NCI-H226 (cell line): ENCODE data around the gene PCCA.
"Not testable (repeated sequence)": the region's sequence is repeated elsewhere in the genome, so short reads cannot be mapped to it uniquely, and the experiment has no call there.

Experiments used
- DNase-seq: peaks from one replicate; pipeline ENCODE4 v3.0.0-alpha.2; 2015

Gene PCCA

DNA sequence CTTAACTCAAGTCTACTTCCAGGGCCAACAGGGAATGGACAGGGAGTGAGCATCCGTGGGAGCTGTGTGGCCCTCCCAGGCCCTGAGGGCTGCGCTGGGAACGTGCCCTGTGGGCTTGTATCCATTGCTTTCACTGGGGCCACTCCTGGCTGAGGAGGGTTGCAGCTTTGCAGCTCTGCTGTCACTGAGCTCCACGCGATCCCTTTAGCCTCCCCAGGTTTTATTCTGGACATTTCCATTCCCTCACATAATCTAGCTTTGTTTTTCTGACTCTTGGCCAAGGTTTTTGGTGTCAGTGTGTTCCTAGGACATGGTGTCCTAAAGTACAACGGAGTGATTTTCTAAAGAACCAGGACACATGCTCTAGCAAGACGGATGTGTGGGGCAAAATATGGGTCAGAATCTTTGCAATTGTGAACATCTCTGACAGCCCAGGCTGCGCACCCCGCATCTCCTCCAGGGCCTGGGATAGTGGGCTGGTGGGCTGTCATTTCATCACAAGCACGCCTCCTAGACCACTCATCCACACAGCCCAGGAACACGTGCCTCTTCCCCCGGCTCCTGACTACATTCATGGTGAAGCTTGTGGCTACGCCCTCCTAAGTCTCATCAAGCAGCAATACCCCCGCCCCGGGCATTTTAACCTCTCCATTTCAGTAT is 471.7 kb downstream of the PCCA start:
- no peak for DNase-seq

DNA sequence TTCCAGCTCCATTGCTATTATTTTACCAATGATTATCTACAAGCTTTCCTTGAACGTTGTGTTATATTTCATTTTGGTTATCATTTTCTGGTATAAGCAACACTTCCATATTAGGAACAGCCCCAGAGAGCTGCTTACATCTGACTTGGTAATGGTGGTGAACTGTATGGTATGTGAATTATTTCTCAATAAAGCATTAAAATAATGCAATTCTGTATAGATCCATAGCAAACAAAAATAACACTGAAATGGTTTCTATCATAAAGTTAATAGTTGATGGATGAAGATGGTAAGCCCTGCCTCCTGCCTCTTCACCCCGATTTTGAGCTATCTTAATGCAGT is 472.2 kb downstream of the PCCA start:
- DNase-seq: no peak

DNA sequence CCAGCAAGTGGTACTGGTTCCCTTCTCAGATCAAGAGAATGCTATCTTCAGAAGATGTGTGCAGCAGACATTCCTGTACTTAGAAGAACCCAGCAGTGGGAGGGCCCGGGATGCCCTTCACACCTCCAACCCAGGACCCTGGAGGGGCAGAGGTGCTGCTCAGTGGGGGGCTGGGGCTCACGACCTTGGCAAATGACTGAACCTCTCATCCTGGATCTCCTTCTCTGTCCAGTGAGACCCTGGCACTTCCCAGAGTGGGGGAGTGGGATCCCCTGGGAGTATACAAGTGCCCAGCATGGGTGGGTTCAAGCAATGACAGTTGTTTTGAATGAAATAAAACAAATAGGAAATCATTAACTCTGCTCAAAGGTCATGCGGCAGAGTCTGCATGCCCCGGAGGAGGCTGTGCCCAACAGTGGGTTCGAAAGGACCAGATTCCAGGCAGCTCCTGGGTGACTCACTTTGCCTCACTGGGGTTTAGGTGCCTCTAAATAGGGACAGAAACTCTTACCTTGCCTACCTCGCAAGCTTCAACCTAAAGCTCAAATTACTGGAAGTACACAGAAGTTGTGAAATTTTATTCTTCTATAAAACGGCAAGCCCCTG is 472.8 kb downstream of the PCCA start:
- no peak for DNase-seq

- DNase-seq: no peak
Measured at GRCh38 chr13:100563779-100564178, 474.9 kb downstream of the PCCA start.

DNA sequence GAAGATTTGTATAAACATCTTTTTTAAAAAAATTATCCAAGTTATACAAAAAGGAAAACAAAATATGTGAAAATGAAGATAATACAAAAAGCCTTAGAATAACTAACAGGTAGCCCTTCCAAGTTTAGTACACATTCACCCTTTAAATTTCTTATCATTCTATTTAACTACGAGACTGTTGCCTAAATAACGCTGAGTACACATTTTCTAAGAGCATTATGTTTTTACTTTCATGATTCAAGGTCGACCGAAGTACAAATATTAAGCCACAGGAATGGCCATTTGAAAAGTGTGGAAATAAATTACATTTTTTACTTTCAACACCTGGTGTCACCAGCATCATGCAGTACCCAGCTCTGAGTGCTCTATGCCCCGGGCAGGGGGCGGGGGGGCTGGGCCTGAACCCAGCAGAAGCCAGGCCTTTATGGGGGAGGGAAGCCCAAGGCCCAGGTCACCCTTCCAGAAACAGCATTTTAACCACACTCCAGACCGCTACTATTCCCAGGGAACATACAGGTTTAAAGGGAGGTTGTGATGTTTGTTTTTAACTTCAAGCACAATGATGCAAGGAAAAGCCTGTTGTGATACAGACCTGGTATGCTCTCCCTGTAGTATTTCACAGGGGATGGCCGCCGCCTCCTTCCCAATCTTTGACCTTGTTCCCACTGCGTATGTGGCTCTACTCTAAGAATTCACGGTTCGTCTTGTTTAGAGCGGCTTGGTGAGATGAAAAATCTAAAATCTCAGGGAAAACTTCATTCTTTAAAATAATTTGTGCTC is 475.7 kb downstream of the PCCA start:
- DNase-seq: no peak

DNA sequence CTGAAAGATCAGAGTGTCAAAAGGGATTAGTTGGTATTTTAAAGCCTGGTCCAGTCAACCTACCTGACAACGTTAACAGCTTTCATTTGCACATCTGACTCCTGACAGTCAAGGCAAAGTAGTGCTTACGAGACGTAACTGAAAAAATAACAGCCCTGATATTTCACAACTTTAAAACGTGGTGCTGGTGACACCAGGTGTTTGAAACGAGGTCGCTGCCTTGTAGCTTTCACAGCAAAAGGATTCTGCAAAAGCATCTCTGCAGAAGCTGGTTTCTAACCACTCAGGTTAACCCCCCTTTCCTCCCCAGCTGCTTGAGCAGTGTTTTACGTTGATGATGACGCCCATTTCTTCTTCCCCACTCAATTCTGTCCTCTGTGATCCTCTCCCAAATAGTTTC is 476.4 kb downstream of the PCCA start:
- DNase-seq: no peak

- peak; percentile 4 for DNase-seq
Measured at GRCh38 chr13:100566543-100566942, 477.6 kb downstream of the PCCA start.

- DNase-seq: peak; percentile 16
Measured at GRCh38 chr13:100573121-100573520, 484.2 kb downstream of the PCCA start.

GRCh38 chr13:100577239-100577638 is 488.3 kb downstream of the PCCA start:
- DNase-seq: not testable (repeated sequence)
